ENCODE results near the gene SULT1A4.
"Not testable (repeated sequence)": the region's sequence is repeated elsewhere in the genome, so short reads cannot be mapped to it uniquely, and the experiment has no call there.

DNA sequence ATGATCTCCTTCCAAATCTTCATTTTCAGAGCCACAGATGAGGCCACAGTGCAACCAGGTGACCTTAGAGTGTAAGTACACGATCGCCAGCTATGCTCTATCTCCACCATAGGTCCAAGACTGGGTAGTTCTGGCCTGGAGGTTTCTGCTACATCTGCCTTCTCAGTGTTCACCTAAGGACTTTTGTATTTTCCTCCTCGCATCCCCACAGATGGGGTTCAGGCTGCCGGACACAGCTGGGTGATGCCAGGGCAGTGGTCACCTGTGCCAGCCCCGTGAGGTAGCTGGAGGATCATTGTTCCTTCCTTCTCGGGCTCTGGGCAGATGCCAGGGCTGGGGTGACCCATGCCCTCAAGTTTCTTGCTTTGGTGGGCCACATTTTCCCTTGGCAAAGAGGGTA is 46.6 kb downstream of the SULT1A4 start, which contains the start of gene NPIPB12:
- TF ChIP-seq EZH2 (IDR thresholded peaks at IDR 0.05; ENCODE audit: low read length): not testable (repeated sequence)
- TF ChIP-seq, protein P1, sequence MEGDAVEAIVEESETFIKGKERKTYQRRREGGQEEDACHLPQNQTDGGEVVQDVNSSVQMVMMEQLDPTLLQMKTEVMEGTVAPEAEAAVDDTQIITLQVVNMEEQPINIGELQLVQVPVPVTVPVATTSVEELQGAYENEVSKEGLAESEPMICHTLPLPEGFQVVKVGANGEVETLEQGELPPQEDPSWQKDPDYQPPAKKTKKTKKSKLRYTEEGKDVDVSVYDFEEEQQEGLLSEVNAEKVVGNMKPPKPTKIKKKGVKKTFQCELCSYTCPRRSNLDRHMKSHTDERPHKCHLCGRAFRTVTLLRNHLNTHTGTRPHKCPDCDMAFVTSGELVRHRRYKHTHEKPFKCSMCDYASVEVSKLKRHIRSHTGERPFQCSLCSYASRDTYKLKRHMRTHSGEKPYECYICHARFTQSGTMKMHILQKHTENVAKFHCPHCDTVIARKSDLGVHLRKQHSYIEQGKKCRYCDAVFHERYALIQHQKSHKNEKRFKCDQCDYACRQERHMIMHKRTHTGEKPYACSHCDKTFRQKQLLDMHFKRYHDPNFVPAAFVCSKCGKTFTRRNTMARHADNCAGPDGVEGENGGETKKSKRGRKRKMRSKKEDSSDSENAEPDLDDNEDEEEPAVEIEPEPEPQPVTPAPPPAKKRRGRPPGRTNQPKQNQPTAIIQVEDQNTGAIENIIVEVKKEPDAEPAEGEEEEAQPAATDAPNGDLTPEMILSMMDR (optimal IDR thresholded peaks at IDR 0.05 in 1 of 3, IDR thresholded peaks at IDR 0.05 in 1 of 3, conservative IDR thresholded peaks at IDR 0.05 in 1 of 3; ENCODE audit: extremely low read depth in 1 of 3, insufficient read depth in 2 of 3, low read length in 3 of 3): not testable (repeated sequence)
